A549 (cell line): ENCODE measurements around the gene TXK. TPM values are rescaled to one million over a fixed set of nuclear protein-coding genes. Genes with fewer than 3 reads are reported as not detected.

ENCODE experiments used
- ATAC-seq, 2 experiments: fragments of 200-7000 bp in 1 of 2; fragments of >200 bp in 1 of 2; cut with Nextera tagmentation in 1 of 2; cut with Tn5 transposase in 1 of 2; 3 replicates each; pipeline versions ENCODE4 v1.8.0 to v1.9.1; 2018 to 2020; ENCODE audit warnings: mild to moderate bottlenecking in 1 of 2, moderate library complexity in 1 of 2
- CTCF ChIA-PET: fragments of 300-600 bp; sonication (Branson Sonifier 250); formaldehyde crosslinking; extraction: SDS; loops from one replicate; lab custom pipeline; 2021; ENCODE audit warnings: antibody characterized with exemption, inconsistent platforms; lab: Yijun Ruan, JAX
- POLR2A ChIA-PET: fragments of 350-600 bp; formaldehyde crosslinking; extraction: SDS; loops from one replicate; lab custom pipeline; 2021; ENCODE audit warnings: antibody characterized with exemption, inconsistent platforms; lab: Yijun Ruan, JAX
- DNase-seq, 2 experiments: peaks; one replicate each; pipeline versions ENCODE4 v3.0.0 to v3.0.0-alpha.2; 2011 to 2016; ENCODE audit warnings: low read depth in 1 of 2, low spot score in 1 of 2
- FAIRE-seq: peaks from 2 replicates; lab custom pipeline; 2011; peaks lifted over from hg19 to GRCh38; lab: Jason Lieb, UNC
- H3K27ac ChIP-seq, 2 experiments: fragments of >200 bp; sonication (Bioruptor Twin); formaldehyde crosslinking; 3 replicates each; pipeline ENCODE4 v1.5.1; 2016 to 2017
- H3K4me1 ChIP-seq: fragments of >200 bp; sonication (Bioruptor Twin); formaldehyde crosslinking; 3 replicates; pipeline ENCODE4 v1.6.1; 2016
- H3K4me2 ChIP-seq: fragments of >200 bp; sonication (Bioruptor Twin); formaldehyde crosslinking; 3 replicates; pipeline ENCODE4 v1.6.1; 2016
- H3K4me3 ChIP-seq: fragments of >200 bp; sonication (Bioruptor Twin); formaldehyde crosslinking; 3 replicates; pipeline ENCODE4 v1.5.1; 2016
- H3K9me3 ChIP-seq: fragments of >200 bp; sonication (Bioruptor Twin); formaldehyde crosslinking; 3 replicates; pipeline ENCODE4 v1.6.1; 2016
- ATOH8 ChIP-seq: fragments of 250-450 bp; sonication (Bioruptor Pico); IDR thresholded peaks from 2 replicates; pipeline ENCODE4 v1.5.0; 2020; ENCODE audit warnings: low read depth, mild to moderate bottlenecking, moderate library complexity
- BCL3 ChIP-seq: fragments of >200 bp; sonication (Bioruptor Twin); formaldehyde crosslinking; IDR thresholded peaks from 3 replicates; pipeline ENCODE4 v1.6.1; 2016
- CBX8 ChIP-seq: fragments of 200-600 bp; sonication (generic); IDR thresholded peaks from 2 replicates; pipeline ENCODE4 v1.6.1; 2016
- CEBPB ChIP-seq, 2 experiments: fragments of >200 bp in 1 of 2; sonication (Bioruptor Twin) in 1 of 2; formaldehyde crosslinking in 1 of 2; IDR thresholded peaks; 2 replicates each; pipeline ENCODE4 v1.6.1; 2012 to 2016
- CHD4 ChIP-seq: fragments of 200-600 bp; sonication (generic); IDR thresholded peaks from 2 replicates; pipeline ENCODE4 v1.6.1; 2016; ENCODE audit warnings: antibody characterized with exemption, mild to moderate bottlenecking, borderline replicate concordance
- CTCF ChIP-seq: fragments of >200 bp; sonication (Bioruptor Twin); formaldehyde crosslinking; IDR thresholded peaks from 3 replicates; pipeline ENCODE4 v1.5.1; 2016
- EHF ChIP-seq: fragments of 250-450 bp; sonication (Bioruptor Pico); IDR thresholded peaks from 2 replicates; pipeline ENCODE4 v1.5.0; 2020; ENCODE audit warnings: mild to moderate bottlenecking
- EP300 ChIP-seq, 2 experiments: fragments of >200 bp; sonication (Bioruptor Twin); formaldehyde crosslinking; IDR thresholded peaks; 2 replicates in 1 of 2; 3 replicates in 1 of 2; pipeline ENCODE4 v1.6.1; 2016 to 2017
- ESRRA ChIP-seq: fragments of 150-350 bp; IDR thresholded peaks from 2 replicates; pipeline ENCODE4 v1.6.1; 2014; ENCODE audit warnings: mild to moderate bottlenecking, low read length, borderline replicate concordance
- FOSL2 ChIP-seq, 2 experiments: fragments of 450-650 bp in 1 of 2; fragments of >200 bp in 1 of 2; sonication (Bioruptor Twin) in 1 of 2; formaldehyde crosslinking; IDR thresholded peaks; 2 replicates each; pipeline versions ENCODE4 v1.5.0 to v1.6.1; 2016 to 2020; ENCODE audit warnings: mild to moderate bottlenecking in 1 of 2, moderate library complexity in 1 of 2
- GATA3 ChIP-seq: IDR thresholded peaks from 2 replicates; pipeline ENCODE4 v1.6.1; 2012; ENCODE audit warnings: borderline replicate concordance
- HDAC2 ChIP-seq: fragments of 200-600 bp; sonication (generic); IDR thresholded peaks from 2 replicates; pipeline ENCODE4 v1.6.1; 2016
- HES2 ChIP-seq: fragments of >200 bp; sonication (Bioruptor Twin); formaldehyde crosslinking; IDR thresholded peaks from 2 replicates; pipeline ENCODE4 v1.6.1; 2016
- JUNB ChIP-seq: fragments of >200 bp; sonication (Bioruptor Twin); formaldehyde crosslinking; IDR thresholded peaks from 2 replicates; pipeline ENCODE4 v1.6.1; 2016
- MAZ ChIP-seq: fragments of 150-350 bp; IDR thresholded peaks from 2 replicates; pipeline ENCODE4 v1.6.1; 2014; ENCODE audit warnings: antibody characterized with exemption, low read depth, low read length, borderline replicate concordance
- NR3C1 ChIP-seq: fragments of >200 bp; sonication (Bioruptor Twin); formaldehyde crosslinking; IDR thresholded peaks from 3 replicates; pipeline ENCODE4 v1.6.1; 2017
- PHF8 ChIP-seq: fragments of 200-600 bp; sonication (generic); IDR thresholded peaks from 2 replicates; pipeline ENCODE4 v1.6.1; 2016; ENCODE audit warnings: low read depth, mild to moderate bottlenecking, antibody characterized with exemption, moderate library complexity, borderline replicate concordance
- POLR2A ChIP-seq: IDR thresholded peaks from 2 replicates; pipeline ENCODE4 v1.6.1; 2012; ENCODE audit warnings: mild to moderate bottlenecking, low read length
- RAD21 ChIP-seq, 2 experiments: fragments of >200 bp in 1 of 2; sonication (Bioruptor Twin) in 1 of 2; formaldehyde crosslinking in 1 of 2; IDR thresholded peaks in 1 of 2; conservative IDR thresholded peaks in 1 of 2; 2 replicates in 1 of 2; 3 replicates in 1 of 2; pipeline ENCODE4 v1.6.1; 2012 to 2018; ENCODE audit warnings: inconsistent platforms in 1 of 2
- SREBF2 ChIP-seq: fragments of 450-650 bp; IDR thresholded peaks from 2 replicates; pipeline ENCODE4 v1.6.1; 2014; ENCODE audit warnings: mild to moderate bottlenecking, moderate library complexity
- TFCP2L1 ChIP-seq: fragments of 250-450 bp; sonication (Bioruptor Pico); IDR thresholded peaks from 2 replicates; pipeline ENCODE4 v1.5.0; 2021; ENCODE audit warnings: mild to moderate bottlenecking
- USF2 ChIP-seq: fragments of 450-650 bp; IDR thresholded peaks from 2 replicates; pipeline ENCODE4 v1.6.1; 2014; ENCODE audit warnings: antibody characterized with exemption
- ZNF302 ChIP-seq: fragments of 250-450 bp; sonication (Bioruptor Pico); IDR thresholded peaks from 2 replicates; pipeline ENCODE4 v1.9.0; 2021; ENCODE audit warnings: inconsistent platforms, mild to moderate bottlenecking, moderate library complexity
- WGBS: methylation state at CpG from one replicate; pipeline ENCODE4 v1.1.6; 2017; ENCODE audit errors: missing lambda C conversion rate; 5-methylcytosine and 5-hydroxymethylcytosine counted together
- polyA plus RNA-seq, 4 experiments: library from polyadenylated mRNA; depleted of rRNA in 3 of 4; stranded (reverse); fragments of >200 nt; fragmentation: RNase III in 1 of 4; extraction: RNeasy Plus Mini Kit Qiagen cat#74134 plus additional on column Dnase treatment in 1 of 4; gene quantifications; 2 replicates in 3 of 4; 3 replicates in 1 of 4; pipeline ENCODE4 v1.2.3, GENCODE V29; 2011 to 2017

Gene TXK
- polyA plus RNA-seq, 2 of the 4 experiments (the other 2 are of a cell fraction), result 0.06 to 0.14 TPM

GRCh38 chr4:48163746-48164145, 29.7 kb upstream of the TXK start:
- no peak for DNase-seq
- Histone ChIP-seq H3K4me1 (peaks cover 25% of the 10 kb centered on the region), H3K9me3 (no peaks in the 10 kb centered on the region), H3K4me3 (no peak overlapping the region), H3K27ac (no peak overlapping the region; a peak in 1 of 6 replicates), H3K4me2 (no peak overlapping the region)
- no peak for TF ChIP-seq CHD4
- TF ChIP-seq FOSL2 (IDR thresholded peaks at IDR 0.05), result no peak
- TF ChIP-seq FOSL2 (CRISPR knock-in tag; IDR thresholded peaks at IDR 0.05), result no peak
- TF ChIP-seq RAD21 (conservative IDR thresholded peaks at IDR 0.05 in 1 of 2, IDR thresholded peaks at IDR 0.05 in 1 of 2), result no peak
- TF ChIP-seq GATA3, result no peak
- TF ChIP-seq USF2, result no peak
- TF ChIP-seq EHF (CRISPR knock-in tag), result no peak
- TF ChIP-seq NR3C1, result no peak
- no peak for TF ChIP-seq CBX8
- no peak for TF ChIP-seq MAZ
- TF ChIP-seq BCL3, result no peak
- TF ChIP-seq ATOH8 (CRISPR knock-in tag), result no peak
- no peak for TF ChIP-seq PHF8
- ChIA-PET POLR2A (interaction anchor here (0.6 kb wide), 1 partner anchor 36 kb away, joined by 5 read pairs; no protein-coding TSS in a partner anchor), CTCF (no interaction called here)
- 78% methylated on average over 1 of the region's 1 CpG for WGBS
- ATAC-seq, result no peak
- no peak for FAIRE-seq

GRCh38 chr4:48162162-48162561, 28.1 kb upstream of the TXK start:
- no peak for TF ChIP-seq CEBPB (IDR thresholded peaks at IDR 0.05)
- TF ChIP-seq TFCP2L1 (CRISPR knock-in tag), result no peak
- no peak for TF ChIP-seq MAZ
- TF ChIP-seq CBX8, result no peak
- no peak for TF ChIP-seq POLR2A
- no peak for TF ChIP-seq HES2
- TF ChIP-seq JUNB, result 0 out of 2 replicates have a peak, but pooled peaks have one; percentile 45
- TF ChIP-seq EHF (CRISPR knock-in tag), result no peak
- TF ChIP-seq HDAC2, result no peak
- no peak for TF ChIP-seq EP300 (IDR thresholded peaks at IDR 0.05)
- peak; percentile 38; the same call in 1 of the 2 replicates for TF ChIP-seq FOSL2 (IDR thresholded peaks at IDR 0.05)
- TF ChIP-seq FOSL2 (CRISPR knock-in tag; IDR thresholded peaks at IDR 0.05), result peak; percentile 55
- TF ChIP-seq ESRRA, result no peak
- no peak for TF ChIP-seq ZNF302 (CRISPR knock-in tag)
- no peak for TF ChIP-seq SREBF2
- TF ChIP-seq CTCF, result no peak
- TF ChIP-seq, all 56 proteins: peak for 2
- POLR2A ChIA-PET, result no interaction called here
- Histone ChIP-seq H3K4me1 (peaks cover 25% of the 10 kb centered on the region), H3K4me2 (peak overlapping the region; percentile 53), H3K4me3 (no peak overlapping the region), H3K9me3 (no peaks in the 10 kb centered on the region), H3K27ac (peak overlapping the region; percentile 62 to 82)
- FAIRE-seq (no peak), DNase-seq (peak in 1 of 2 experiments; percentile 22), ATAC-seq (peak; percentile 47 to 80; a peak in 4 of 6 replicates)
- 21% methylated on average over 4 of the region's 4 CpGs for WGBS
- CTCF ChIA-PET, result no interaction called here
